ENCODE results near the gene GHRH. TPM values are rescaled to one million over a fixed set of nuclear protein-coding genes. Genes with fewer than 3 reads are reported as not detected.

The GHRH gene
- total RNA-seq, 1 experiment from 2014 or later, result not detected

DNA sequence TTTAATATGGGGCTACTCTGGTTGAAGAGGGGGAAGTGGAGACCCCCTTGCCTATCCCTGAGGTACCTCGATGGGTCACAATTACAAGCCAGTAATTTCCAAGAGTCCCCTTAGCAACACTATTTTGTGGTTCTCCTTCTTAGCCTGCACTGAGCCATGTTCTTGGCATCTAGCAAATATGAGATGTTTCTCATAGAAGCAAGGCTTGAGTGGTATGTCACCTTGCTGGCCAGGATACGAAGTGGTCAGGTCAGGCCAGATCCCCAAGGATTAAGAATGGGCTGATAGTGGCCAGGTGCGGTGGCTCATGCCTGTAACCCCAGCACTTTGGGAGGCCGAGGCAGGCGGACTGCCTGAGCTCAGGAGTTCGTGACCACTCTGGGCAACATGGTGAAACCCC, 2.1 kb upstream of the GHRH start:
- Histone ChIP-seq H3K4me2 (ENCODE audit: insufficient read depth, insufficient read length, low read length) (no peak overlapping the region), H2AK5ac (ENCODE audit: insufficient read length, low read length) (no peak overlapping the region), H2BK12ac (ENCODE audit: insufficient read length, low read depth, low read length) (no peak overlapping the region), H3K9ac (ENCODE audit: extremely low read depth, insufficient read length, low read length) (no peak overlapping the region), H3K23ac (ENCODE audit: insufficient read length, low read depth, low read length) (no peak overlapping the region), H3K4me1 (ENCODE audit: insufficient read depth, low read length) (no peaks in the 10 kb centered on the region), H3K56ac (ENCODE audit: insufficient read length, low read depth, low read length) (no peak overlapping the region), H3K79me1 (ENCODE audit: insufficient read depth, low read depth, low read length, poor library complexity, severe bottlenecking) (no peaks in the 10 kb centered on the region), H2BK5ac (ENCODE audit: insufficient read length, low read length) (no peak overlapping the region), H3K23me2 (ENCODE audit: insufficient read length, low read depth, low read length, poor library complexity, severe bottlenecking) (no peaks in the 10 kb centered on the region), H3T11ph (ENCODE audit: low read length) (no peak overlapping the region), H4K8ac (replicated peaks; ENCODE audit: insufficient read length, low read depth, low read length) (no peak overlapping the region), H3K9me3 (ENCODE audit: control insufficient read depth, low read depth, low read length) (no peaks in the 10 kb centered on the region), H2BK20ac (ENCODE audit: low read depth, low read length, poor library complexity, severe bottlenecking) (no peak overlapping the region), H3K27ac (ENCODE audit: insufficient read length, low read depth, low read length) (no peak overlapping the region), H3K79me2 (ENCODE audit: insufficient read depth, low read length) (no peaks in the 10 kb centered on the region), H3K27me3 (ENCODE audit: insufficient read depth, low read length) (no peaks in the 10 kb centered on the region), H2BK15ac (ENCODE audit: low read depth, low read length) (no peak overlapping the region), H3K18ac (ENCODE audit: insufficient read length, low read depth, low read length) (no peak overlapping the region), H2BK120ac (ENCODE audit: low read depth, low read length, poor library complexity, severe bottlenecking) (no peak overlapping the region), H4K91ac (ENCODE audit: insufficient read length, low read depth, low read length) (no peak overlapping the region), H2AFZ (ENCODE audit: low read length) (no peak overlapping the region), H4K20me1 (ENCODE audit: control insufficient read depth, insufficient read depth, insufficient read length) (no peaks in the 10 kb centered on the region), H3K4ac (ENCODE audit: low read depth, low read length) (no peak overlapping the region), H3K14ac (ENCODE audit: insufficient read depth, low read length) (no peak overlapping the region), H4K5ac (ENCODE audit: insufficient read length, low read depth, low read length) (no peak overlapping the region)
- no peak overlapping the region for H3K27ac Mint-ChIP-seq
- H3K36me3 Mint-ChIP-seq (ENCODE audit: insufficient read depth in 1 of 3, low read depth in 3 of 3), result no peaks in the 10 kb centered on the region
- H3K4me3 Mint-ChIP-seq, result no peak overlapping the region
- DNase-seq, result no peak
- TF ChIP-seq, protein P1, sequence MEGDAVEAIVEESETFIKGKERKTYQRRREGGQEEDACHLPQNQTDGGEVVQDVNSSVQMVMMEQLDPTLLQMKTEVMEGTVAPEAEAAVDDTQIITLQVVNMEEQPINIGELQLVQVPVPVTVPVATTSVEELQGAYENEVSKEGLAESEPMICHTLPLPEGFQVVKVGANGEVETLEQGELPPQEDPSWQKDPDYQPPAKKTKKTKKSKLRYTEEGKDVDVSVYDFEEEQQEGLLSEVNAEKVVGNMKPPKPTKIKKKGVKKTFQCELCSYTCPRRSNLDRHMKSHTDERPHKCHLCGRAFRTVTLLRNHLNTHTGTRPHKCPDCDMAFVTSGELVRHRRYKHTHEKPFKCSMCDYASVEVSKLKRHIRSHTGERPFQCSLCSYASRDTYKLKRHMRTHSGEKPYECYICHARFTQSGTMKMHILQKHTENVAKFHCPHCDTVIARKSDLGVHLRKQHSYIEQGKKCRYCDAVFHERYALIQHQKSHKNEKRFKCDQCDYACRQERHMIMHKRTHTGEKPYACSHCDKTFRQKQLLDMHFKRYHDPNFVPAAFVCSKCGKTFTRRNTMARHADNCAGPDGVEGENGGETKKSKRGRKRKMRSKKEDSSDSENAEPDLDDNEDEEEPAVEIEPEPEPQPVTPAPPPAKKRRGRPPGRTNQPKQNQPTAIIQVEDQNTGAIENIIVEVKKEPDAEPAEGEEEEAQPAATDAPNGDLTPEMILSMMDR (conservative IDR thresholded peaks at IDR 0.05), result no peak
- H3K27me3 Mint-ChIP-seq (ENCODE audit: low read depth), result no peaks in the 10 kb centered on the region
- no peaks in the 10 kb centered on the region for H3K9me3 Mint-ChIP-seq
- WGBS (ENCODE audit: extremely low coverage, insufficient read length, low lambda C conversion rate), result no CpG with 5 or more reads among the region's 6 CpGs
- H3K4me1 Mint-ChIP-seq, result peaks cover 49 to 53% of the 10 kb centered on the region in 2 experiments
